NCI-H524 (cell line): Measurements from ENCODE around the gene RNF220.
A peak's percentile ranks its signal among the peaks of the same experiment; 100 is the strongest.
"Not testable (repeated sequence)": the region's sequence is repeated elsewhere in the genome, so short reads cannot be mapped to it uniquely, and the experiment has no call there.

Source experiments
- DNase-seq, 2 experiments: peaks; one replicate each; lab custom pipeline; 2025; lab: John Stamatoyannopoulos, UW

RNF220 gene

DNA sequence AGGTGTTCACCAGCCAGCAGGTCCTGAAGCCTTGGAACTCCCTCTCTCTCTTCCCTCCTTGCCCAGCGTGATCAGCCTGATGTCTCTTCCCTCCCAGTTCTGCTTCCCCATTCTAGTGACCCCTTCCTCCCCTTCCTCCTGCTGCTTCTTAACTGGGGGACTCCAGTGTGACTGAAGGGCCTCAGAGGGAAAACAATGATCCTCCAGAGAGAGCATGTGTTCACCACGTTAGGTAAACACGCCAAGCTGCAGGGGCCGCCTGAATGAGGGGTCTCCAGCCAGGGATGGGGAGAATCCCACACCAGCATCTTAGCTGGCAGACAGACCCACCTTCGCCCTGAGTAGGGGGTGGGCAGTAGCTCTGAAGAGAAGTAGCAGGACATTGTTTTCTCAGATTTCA, 144.5 kb downstream of the RNF220 start:
- DNase-seq: no peak

DNA sequence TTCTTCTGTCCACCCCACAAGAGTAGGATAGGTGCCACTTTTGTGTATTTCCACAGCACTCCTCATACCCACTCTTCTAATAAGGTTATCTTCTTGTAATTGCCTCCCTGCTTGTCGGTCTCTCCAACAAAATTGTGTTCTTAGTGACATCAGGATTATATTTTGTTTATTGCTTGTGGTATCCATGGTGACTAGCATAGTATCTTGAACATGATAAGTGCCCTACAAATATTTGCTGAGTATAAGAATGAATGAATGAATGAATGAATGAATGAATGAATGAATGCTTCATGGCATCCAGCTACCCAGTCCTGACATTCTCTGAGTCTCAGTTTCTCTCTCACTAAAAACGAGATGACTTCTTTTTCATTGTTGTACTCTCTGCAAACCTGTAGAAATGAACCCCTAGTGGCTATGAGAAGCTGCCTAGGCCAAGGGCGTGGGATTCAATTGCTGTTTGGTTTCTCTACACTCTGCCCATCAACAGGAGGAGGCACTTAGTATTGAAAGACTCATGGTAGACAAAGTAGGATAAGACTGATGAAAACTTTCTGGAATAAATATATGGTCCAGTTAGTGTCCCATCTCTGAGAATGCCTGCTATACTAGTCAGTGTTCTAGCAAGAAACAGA, 148.2 kb downstream of the RNF220 start:
- no peak for DNase-seq

- DNase-seq: no peak
Observed at GRCh38 chr1:44553771-44554170, 148.7 kb downstream of the RNF220 start.

DNA sequence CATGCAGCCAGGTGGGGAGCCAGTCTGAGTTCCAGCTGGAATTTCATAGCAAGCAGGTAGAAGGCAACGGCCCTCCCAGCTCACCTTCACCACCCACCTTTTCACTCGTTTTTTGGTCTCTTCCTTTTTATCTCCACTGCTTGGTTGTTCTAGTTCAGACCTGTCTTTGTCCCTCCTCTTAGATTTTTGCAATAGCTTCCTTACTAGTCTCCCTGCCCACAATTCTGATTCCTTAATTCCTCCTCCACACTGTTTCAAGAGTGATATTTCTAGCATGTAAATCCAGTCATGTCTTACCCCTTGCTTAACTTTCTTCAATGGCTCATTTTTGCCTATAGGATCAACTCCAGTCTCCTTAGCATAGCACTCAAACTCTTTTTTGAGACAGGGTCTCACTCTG, 149.7 kb downstream of the RNF220 start:
- DNase-seq: no peak

DNA sequence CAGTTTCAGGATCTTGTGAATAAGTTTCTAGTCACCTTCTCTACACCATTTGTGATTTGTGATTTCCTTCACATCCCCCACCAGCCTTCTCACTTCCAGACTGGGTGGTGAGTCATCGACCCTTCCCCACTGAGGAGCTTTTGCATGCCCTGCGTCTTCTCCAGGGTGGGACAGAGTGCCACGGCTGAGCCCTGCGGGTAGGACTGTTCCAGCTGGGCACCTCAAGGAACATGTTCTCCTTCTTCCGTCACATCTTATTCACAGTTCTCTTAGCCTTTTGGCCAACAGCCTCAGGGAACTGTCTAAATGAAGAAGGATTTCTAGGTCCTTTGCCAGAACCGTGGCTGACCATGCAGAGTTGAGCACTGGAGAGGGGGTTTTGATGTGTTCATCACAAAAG, 152.7 kb downstream of the RNF220 start:
- no peak for DNase-seq

GRCh38 chr1:44558883-44559282, 153.8 kb downstream of the RNF220 start:
- DNase-seq: no peak

DNA sequence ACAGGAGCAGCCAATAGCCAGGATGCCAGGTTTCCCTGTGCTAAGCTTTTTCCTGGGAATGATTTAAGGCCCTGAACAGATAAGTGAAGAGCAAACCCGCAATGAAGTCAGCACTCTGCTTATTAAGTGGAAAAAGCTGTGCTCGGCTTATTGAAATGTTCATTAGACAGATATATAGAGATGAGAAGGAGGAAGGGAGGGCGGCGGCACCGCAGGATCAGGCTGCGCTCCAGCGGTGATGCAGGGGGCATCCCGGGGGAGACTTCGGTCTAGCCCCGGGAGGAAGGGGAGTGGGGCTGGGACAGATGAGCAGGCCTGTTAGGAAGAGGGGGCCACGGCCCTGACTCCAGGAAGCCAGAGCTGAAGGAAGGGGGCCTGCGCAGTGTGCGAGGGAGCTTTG, 154.3 kb downstream of the RNF220 start:
- DNase-seq: no peak

GRCh38 chr1:44559913-44560312, 154.9 kb downstream of the RNF220 start:
- DNase-seq: no peak

- not testable (repeated sequence) for DNase-seq
Observed at GRCh38 chr1:44560696-44561095, 155.6 kb downstream of the RNF220 start.

DNA sequence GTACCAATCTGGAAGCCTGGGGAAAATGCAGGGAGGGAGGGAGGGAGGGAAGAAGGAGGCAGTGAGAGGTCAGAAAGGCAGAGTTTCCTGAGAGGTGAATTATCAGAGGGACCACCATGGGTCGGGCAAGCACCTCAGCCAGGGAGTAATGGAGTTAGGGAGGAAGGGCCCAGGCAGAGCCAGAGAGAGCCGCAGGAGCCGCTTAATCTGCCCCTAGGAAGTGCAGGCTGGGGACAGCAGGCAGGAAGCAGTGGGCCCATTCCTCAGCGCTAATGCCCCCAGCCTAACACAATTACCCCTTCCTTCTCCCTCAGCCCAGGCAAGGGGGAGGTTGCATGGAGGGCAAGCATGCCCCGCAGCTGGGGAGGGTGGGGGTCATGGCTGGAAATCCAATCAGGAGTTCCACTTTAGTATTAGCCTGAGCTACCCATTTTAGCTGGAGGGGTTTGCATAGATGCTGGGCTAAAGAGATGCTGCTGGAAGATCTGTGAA, 160.2 kb downstream of the RNF220 start:
- DNase-seq: no peak

- no peak for DNase-seq
Observed at GRCh38 chr1:44565833-44566232, 160.8 kb downstream of the RNF220 start.

DNA sequence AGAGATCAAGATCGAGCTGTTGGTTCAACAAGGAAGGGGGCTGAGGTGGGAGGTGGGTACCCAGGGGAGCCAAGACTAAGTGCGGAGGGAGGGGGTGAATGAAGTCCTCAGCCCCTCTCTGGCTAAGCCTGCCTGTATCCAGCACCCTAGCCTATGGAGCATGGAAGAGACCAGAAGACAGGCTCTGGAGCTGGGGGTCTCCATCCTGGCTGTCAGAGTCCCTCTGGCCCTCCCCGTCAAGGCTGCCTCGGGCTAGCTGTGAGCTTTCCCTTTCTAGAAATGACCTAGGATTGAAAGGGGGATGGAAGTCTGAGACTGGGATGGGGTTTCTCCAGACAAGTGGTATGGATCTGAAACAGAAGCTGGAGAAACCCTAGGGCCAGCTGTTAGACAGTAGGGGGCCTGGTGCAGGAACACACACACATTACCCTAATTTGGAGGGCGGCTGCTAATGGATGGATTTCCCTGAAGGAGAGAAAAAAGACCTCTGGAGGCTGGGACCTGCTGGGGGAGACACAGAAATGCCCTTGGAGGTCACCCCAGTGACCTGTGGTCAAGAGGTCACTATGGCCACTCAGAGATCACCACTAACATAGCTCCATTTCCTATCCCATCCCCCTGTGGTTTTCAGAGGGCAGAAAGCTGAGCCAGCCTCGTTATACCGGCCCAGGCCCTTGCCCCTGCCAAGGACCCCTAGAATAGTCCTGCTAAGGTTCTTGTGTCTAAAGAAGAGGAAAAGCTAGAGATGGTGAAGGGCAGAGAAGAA, 161.4 kb downstream of the RNF220 start:
- DNase-seq: peak; percentile 14 to 49

GRCh38 chr1:44568128-44568900, 163.3 kb downstream of the RNF220 start:
- no peak for DNase-seq

DNA sequence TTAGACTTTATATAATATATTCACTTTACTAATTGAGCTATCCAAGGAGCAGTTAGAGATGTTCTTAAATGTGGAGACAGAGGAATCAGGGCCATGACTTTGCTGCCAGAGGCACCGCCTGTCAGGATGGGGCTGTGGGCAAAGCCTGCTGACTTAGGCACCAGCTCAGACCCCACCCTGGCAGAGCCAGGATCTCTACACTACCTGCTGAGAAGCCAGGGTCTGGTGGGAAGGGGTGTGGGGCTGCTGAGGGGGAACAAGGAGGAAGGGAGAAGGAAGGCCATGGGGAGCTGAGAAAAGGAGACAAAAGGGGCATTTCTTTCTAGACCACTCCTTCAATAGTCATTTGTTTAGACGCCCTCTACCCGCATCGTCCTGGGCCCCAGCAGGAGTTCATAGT, 164.4 kb downstream of the RNF220 start:
- DNase-seq: no peak

DNA sequence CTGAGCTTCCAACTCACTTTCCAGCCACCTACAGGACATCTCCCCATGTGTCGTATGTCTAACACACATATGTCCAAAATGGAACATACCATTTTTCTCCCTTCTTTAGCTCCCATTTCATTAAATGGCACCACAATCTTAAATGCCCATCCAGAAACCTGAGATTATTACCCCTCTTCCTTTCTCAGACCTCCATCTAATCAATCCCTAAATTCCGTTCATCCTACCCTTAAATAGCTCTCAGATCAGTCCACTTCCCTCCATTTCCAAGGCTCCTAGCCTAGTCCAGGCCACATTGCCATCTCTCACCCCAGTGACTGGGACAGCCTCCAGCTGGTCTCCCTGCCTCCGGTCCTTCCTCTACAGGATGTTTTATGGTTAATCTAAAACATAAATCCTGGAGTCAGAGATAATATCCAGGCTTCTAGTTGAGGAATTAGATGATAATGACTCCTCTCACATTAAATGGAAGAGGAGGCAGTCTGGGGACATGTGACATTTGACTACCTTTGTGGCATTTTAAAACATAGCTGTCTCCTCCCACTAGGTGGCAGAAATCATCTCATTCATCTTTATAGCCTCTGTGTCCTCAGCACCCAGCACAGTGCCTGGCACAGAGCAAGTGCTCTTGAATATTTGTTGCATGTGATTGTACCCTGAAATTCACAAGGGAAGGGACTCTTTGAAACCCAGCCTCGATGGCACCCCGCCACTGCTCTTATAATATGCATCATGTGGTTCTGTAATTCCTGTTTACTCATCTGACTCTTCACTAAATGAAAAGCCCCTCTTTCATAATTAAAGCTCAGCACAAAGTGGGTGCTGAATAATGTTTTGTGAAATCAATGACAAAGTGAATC, 166.9 kb downstream of the RNF220 start:
- DNase-seq: peak; percentile 2 to 37

- DNase-seq: no peak
Observed at GRCh38 chr1:44572572-44572879, 167.5 kb downstream of the RNF220 start.

DNA sequence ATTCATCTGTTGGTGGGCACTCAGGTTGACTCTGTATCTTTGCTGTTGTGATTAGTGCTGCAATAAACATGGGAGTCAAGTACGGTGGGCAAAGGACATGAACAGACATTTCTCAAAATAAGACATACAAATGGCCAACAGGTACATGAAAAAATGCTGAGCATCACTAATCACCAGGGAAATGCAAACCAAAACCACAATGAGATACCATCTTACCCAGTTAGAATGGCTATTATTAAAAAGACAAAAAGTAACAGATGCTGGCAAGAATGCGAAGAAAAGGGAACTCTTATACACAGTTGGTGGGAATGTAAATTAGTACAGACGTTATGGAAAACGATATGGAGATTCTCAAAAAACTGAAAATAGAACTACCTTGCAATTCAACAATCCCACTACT, 170.3 kb downstream of the RNF220 start:
- DNase-seq: no peak

- DNase-seq: no peak
Observed at GRCh38 chr1:44576456-44577150, 171.5 kb downstream of the RNF220 start.

- DNase-seq: no peak
Observed at GRCh38 chr1:44581205-44581604, 176.2 kb downstream of the RNF220 start.

- DNase-seq: no peak
Observed at GRCh38 chr1:44584167-44584566, 179.1 kb downstream of the RNF220 start.

GRCh38 chr1:44585315-44585920, 180.4 kb downstream of the RNF220 start:
- DNase-seq: no peak
